GM21447 (cell line): ENCODE measurements around the gene CIRBP.
A peak's percentile ranks its signal among the peaks of the same experiment; 100 is the strongest.
"Not testable (repeated sequence)": the region's sequence is repeated elsewhere in the genome, so short reads cannot be mapped to it uniquely, and the experiment has no call there.

Experiments
- ATAC-seq: cut with Tn5 transposase; IDR thresholded peaks from one replicate; pipeline ENCODE4 v1.9.1; 2021; ENCODE audit not compliant: unreplicated experiment

CIRBP gene

GRCh38 chr19:1243768-1244692 is 25.1 kb upstream of the CIRBP start:
- ATAC-seq, result no peak

- ATAC-seq, result no peak
These were observed 24.3 kb upstream of the CIRBP start for GRCh38 chr19:1244693-1245451.

GRCh38 chr19:1245494-1246264 is 23.5 kb upstream of the CIRBP start:
- ATAC-seq, result no peak

GRCh38 chr19:1246265-1247087 is 22.7 kb upstream of the CIRBP start:
- ATAC-seq, result not testable (repeated sequence)

GRCh38 chr19:1247748-1248138 is 21.4 kb upstream of the CIRBP start:
- no peak for ATAC-seq

- ATAC-seq, result peak; percentile 11
These were observed 20.9 kb upstream of the CIRBP start, which contains the start of gene MIDN for GRCh38 chr19:1248139-1248785. MIDN (plus strand) TSS chr19:1248583; CDS start chr19:1250297, 1,714 bp downstream.

- peak; percentile 15 for ATAC-seq
These were observed 20.3 kb upstream of the CIRBP start for GRCh38 chr19:1248786-1249297.

GRCh38 chr19:1249298-1249989 is 19.7 kb upstream of the CIRBP start:
- peak; percentile 38 for ATAC-seq

- no peak for ATAC-seq
These were observed 19.1 kb upstream of the CIRBP start for GRCh38 chr19:1249990-1250436.

- ATAC-seq, result no peak
These were observed 18.5 kb upstream of the CIRBP start for GRCh38 chr19:1250437-1251260.

GRCh38 chr19:1251330-1252220 is 17.6 kb upstream of the CIRBP start:
- ATAC-seq, result no peak

GRCh38 chr19:1252221-1252820 is 16.8 kb upstream of the CIRBP start:
- ATAC-seq, result no peak

- ATAC-seq, result no peak
These were observed 16.2 kb upstream of the CIRBP start for GRCh38 chr19:1252821-1253513.

GRCh38 chr19:1253514-1254080 is 15.5 kb upstream of the CIRBP start:
- ATAC-seq, result no peak

- ATAC-seq, result no peak
These were observed 15.0 kb upstream of the CIRBP start for GRCh38 chr19:1254081-1254527.
